Measurements from ENCODE around the gene KDM2A. TPM values are rescaled to one million over a fixed set of nuclear protein-coding genes. Genes with fewer than 3 reads are reported as not detected.
"Not testable (repeated sequence)": the region's sequence is repeated elsewhere in the genome, so short reads cannot be mapped to it uniquely, and the experiment has no call there.

The KDM2A gene
- total RNA-seq, 2 experiments from 2014 or later, result 90.3 to 93.1 TPM

DNA sequence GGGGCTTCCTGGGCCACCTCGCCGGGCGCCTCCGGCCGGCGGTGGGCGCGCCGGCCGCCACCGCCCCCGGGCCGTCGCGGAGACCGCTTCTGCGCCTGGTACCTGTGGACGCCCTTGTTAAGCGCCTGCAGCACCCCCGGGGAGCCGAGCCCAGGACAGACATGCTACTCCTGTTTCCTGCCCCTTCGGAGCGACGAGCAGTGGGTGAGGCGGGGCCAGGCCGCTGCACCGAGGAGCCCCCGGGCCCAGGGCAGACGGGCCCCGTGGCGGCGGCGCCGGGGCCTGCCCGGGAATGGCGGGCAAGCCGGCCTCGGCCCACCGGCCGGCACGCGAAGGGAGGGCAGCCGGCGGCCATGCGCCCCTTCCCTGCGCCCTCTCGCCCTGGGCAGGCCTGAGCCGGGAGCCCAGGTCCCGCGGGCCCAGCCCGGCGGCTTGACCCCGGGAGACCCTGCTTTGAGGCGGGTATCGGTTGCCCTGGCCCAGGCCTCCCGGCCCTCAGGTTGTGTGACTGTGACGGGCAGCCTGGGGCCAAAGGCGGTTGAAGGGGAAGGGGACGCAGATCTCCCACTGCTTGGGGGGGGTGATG is 789 bp upstream of the KDM2A start:
- Mint-ChIP-seq H3K4me3 (peak overlapping the region; percentile 74), H3K27me3 (ENCODE audit: low read depth) (peaks cover 2% of the 10 kb centered on the region), H3K9me3 (ENCODE audit: insufficient read depth) (no peaks in the 10 kb centered on the region), H3K4me1 (ENCODE audit: low read depth) (peaks cover 27% of the 10 kb centered on the region), H3K36me3 (ENCODE audit: low read depth) (peaks cover 27% of the 10 kb centered on the region), H3K27ac (peak overlapping the region; percentile 86)
- POLR2A ChIA-PET, result interaction anchor here (0.9 to 5.5 kb wide), 5 partner anchors 8 to 121 kb away, joined by 3 to 24 read pairs (median 3); no protein-coding TSS in a partner anchor
- ATAC-seq (peak; percentile 36), DNase-seq (peak; percentile 68)
- CTCF ChIA-PET, result interaction anchor here (0.8 to 2.2 kb wide), 7 partner anchors 9 to 227 kb away, joined by 3 to 8 read pairs (median 5); no protein-coding TSS in a partner anchor

- peaks cover 24% of the 10 kb centered on the region for H3K4me1 Mint-ChIP-seq (ENCODE audit: low read depth)
- DNase-seq, result peak; percentile 47
- H3K27ac Mint-ChIP-seq, result peak overlapping the region; percentile 96
- H3K9me3 Mint-ChIP-seq (ENCODE audit: insufficient read depth), result no peaks in the 10 kb centered on the region
- peak overlapping the region; percentile 99 for H3K4me3 Mint-ChIP-seq
- POLR2A ChIA-PET, result interaction anchor here (0.6 to 5.5 kb wide), 3 partner anchors 15 to 120 kb away, joined by 3 to 24 read pairs (median 4); no protein-coding TSS in a partner anchor
- peak; percentile 4 for ATAC-seq
- CTCF ChIA-PET, result interaction anchor here (0.7 to 1.3 kb wide), 9 partner anchors 9 to 225 kb away, joined by 3 to 8 read pairs (median 4); no protein-coding TSS in a partner anchor
- H3K36me3 Mint-ChIP-seq (ENCODE audit: low read depth), result peaks cover 30% of the 10 kb centered on the region
- H3K27me3 Mint-ChIP-seq (ENCODE audit: low read depth), result no peaks in the 10 kb centered on the region
Measured at GRCh38 chr11:67119585-67120391, 725 bp downstream of the KDM2A start.

DNA sequence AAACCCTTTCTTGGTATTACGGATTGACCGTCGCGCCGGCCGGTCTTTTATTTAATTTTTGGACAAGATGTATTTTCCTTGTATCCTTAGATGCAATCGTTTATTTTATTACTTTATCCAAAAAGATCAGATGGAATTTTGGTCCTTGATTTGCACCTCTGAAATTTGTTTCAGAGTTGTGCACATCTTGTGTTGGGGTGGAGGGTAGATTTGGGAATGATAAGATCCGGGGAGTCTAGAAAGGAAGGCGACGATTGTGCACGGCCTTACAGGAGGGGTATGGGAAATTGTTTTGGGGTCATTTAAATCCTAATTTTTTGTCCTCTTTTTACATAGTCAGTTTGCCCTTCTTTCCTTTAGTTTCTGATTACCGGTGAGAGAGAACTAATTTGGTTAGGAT is 1.4 kb downstream of the KDM2A start:
- ChIA-PET CTCF (no interaction called here), POLR2A (interaction anchor here (5.5 kb wide), 1 partner anchor 15 kb away, joined by 24 read pairs; no protein-coding TSS in a partner anchor)
- Mint-ChIP-seq H3K4me1 (ENCODE audit: low read depth) (peaks cover 24% of the 10 kb centered on the region), H3K36me3 (ENCODE audit: low read depth) (peaks cover 34% of the 10 kb centered on the region), H3K27ac (peak overlapping the region; percentile 96), H3K9me3 (ENCODE audit: insufficient read depth) (no peaks in the 10 kb centered on the region), H3K27me3 (ENCODE audit: low read depth) (no peaks in the 10 kb centered on the region), H3K4me3 (peak overlapping the region; percentile 99)
- DNase-seq, result no peak
- ATAC-seq, result no peak

DNA sequence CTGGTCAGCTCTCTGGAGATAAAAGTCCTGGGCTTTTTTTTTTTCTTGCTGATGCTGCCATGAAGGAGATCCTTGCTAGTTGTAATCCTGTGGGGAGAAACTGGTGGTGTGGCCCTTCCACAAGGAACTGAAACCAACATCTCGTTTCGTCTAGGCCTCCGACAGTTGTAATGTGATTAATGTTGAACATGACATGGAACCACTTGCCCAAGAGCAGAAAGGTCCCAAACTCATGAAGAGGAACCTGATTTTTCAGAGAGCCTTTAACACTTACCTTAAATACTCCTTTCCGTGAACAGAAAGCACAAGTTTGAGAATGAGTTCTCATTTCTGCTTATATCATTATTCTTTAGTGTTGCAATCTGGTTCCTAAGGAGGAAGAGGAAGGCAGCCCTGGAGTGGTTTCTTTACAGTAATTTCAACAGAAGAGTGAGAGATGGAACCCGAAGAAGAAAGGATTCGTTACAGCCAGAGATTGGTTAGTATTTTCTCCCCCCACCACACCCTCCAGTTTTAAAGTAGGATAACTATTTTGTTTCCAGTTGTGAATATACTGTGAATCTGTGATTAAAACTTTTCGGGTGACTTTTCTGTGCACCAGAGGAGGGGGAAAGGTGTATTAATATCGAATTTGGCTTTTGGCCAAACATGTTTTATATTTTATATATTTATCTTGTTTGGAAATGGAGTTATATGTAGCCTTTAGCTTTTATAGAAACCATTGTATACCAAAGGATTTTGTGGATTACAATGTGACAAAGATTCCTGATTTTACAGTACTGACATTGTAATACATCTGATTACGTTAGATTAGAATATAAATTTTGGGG is 2.0 kb downstream of the KDM2A start:
- POLR2A ChIA-PET, result interaction anchor here (5.5 kb wide), 1 partner anchor 16 kb away, joined by 24 read pairs; no protein-coding TSS in a partner anchor
- no peak for ATAC-seq
- Mint-ChIP-seq H3K27ac (peak overlapping the region; percentile 96), H3K9me3 (ENCODE audit: insufficient read depth) (no peaks in the 10 kb centered on the region), H3K36me3 (ENCODE audit: low read depth) (peaks cover 35% of the 10 kb centered on the region), H3K4me3 (peak overlapping the region; percentile 99), H3K27me3 (ENCODE audit: low read depth) (no peaks in the 10 kb centered on the region), H3K4me1 (ENCODE audit: low read depth) (peaks cover 24% of the 10 kb centered on the region)
- no peak for DNase-seq
- CTCF ChIA-PET, result interaction anchor here (1.2 kb wide), 1 partner anchor 41 kb away, joined by 6 read pairs; no protein-coding TSS in a partner anchor

GRCh38 chr11:67123801-67124200 is 4.7 kb downstream of the KDM2A start:
- H3K27me3 Mint-ChIP-seq (ENCODE audit: low read depth); POLR2A ChIA-PET; H3K9me3 Mint-ChIP-seq (ENCODE audit: insufficient read depth); ATAC-seq; H3K27ac Mint-ChIP-seq; DNase-seq; CTCF ChIA-PET; H3K4me3 Mint-ChIP-seq: not testable (repeated sequence)
- peaks cover 39% of the 10 kb centered on the region for H3K36me3 Mint-ChIP-seq (ENCODE audit: low read depth)
- peaks cover 17% of the 10 kb centered on the region for H3K4me1 Mint-ChIP-seq (ENCODE audit: low read depth)

DNA sequence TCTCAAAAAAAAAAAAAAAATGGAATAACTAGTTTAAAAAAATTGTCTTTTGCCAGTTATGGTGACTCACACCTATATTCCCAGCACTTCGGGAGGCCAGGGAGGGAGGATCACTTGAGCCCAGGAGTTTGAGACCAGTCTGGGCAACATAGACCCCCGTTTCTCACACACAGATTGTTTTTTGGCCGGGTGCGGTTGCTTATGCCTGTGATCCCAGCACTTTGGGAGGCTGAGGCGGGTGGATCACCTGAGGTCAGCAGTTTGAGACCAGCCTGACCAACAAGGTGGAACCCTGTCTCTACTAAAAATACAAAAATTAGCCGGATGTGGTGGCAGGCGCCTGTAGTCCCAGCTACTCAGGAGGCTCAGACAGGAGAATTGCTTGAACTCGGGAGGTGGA is 7.2 kb downstream of the KDM2A start:
- POLR2A ChIA-PET, result interaction anchor here (0.6 to 1.0 kb wide), 3 partner anchors 8 to 294 kb away, joined by 3 to 5 read pairs (median 5); no protein-coding TSS in a partner anchor
- H3K4me1 Mint-ChIP-seq (ENCODE audit: low read depth), result peaks cover 16% of the 10 kb centered on the region
- H3K36me3 Mint-ChIP-seq (ENCODE audit: low read depth), result peaks cover 38% of the 10 kb centered on the region
- H3K27me3 Mint-ChIP-seq (ENCODE audit: low read depth); H3K27ac Mint-ChIP-seq; H3K9me3 Mint-ChIP-seq (ENCODE audit: insufficient read depth); DNase-seq; H3K4me3 Mint-ChIP-seq; ATAC-seq; CTCF ChIA-PET: not testable (repeated sequence)

- Mint-ChIP-seq H3K4me1 (ENCODE audit: low read depth) (peaks cover 10% of the 10 kb centered on the region), H3K9me3 (ENCODE audit: insufficient read depth) (no peaks in the 10 kb centered on the region), H3K27me3 (ENCODE audit: low read depth) (no peaks in the 10 kb centered on the region), H3K4me3 (no peak overlapping the region), H3K27ac (no peak overlapping the region), H3K36me3 (ENCODE audit: low read depth) (peaks cover 37% of the 10 kb centered on the region)
- CTCF ChIA-PET, result interaction anchor here (0.8 kb wide), 1 partner anchor 40 kb away, joined by 4 read pairs; no protein-coding TSS in a partner anchor
- ATAC-seq, result no peak
- POLR2A ChIA-PET, result interaction anchor here (1.0 kb wide), 1 partner anchor 9 kb away, joined by 3 read pairs; no protein-coding TSS in a partner anchor
- DNase-seq, result no peak
Measured at GRCh38 chr11:67126986-67127385, 7.9 kb downstream of the KDM2A start.

- H3K27me3 Mint-ChIP-seq (ENCODE audit: low read depth); H3K4me1 Mint-ChIP-seq (ENCODE audit: low read depth); H3K27ac Mint-ChIP-seq; CTCF ChIA-PET; H3K4me3 Mint-ChIP-seq; POLR2A ChIA-PET; H3K9me3 Mint-ChIP-seq (ENCODE audit: insufficient read depth); ATAC-seq; DNase-seq: not testable (repeated sequence)
- peaks cover 54% of the 10 kb centered on the region for H3K36me3 Mint-ChIP-seq (ENCODE audit: low read depth)
Measured at GRCh38 chr11:67130861-67131260, 11.8 kb downstream of the KDM2A start.

DNA sequence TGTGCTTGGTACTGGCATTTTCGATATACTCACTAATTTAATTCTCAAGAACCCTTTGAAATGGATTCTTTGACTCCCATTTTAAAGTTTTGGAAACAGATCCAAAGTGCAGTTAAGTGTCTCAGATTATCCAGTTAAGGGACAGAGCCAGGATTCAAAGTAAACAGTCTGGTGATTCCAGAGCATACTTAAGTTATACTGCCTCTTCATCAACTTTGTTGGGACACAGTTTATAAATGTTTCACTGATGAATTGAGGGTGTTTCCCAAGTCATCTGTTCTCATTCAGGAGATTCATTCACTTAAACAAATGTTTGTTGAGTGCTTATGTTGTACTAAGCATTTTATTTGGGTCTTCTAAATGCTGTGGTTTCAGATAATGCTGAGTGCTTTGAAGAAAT is 17.1 kb downstream of the KDM2A start:
- no peaks in the 10 kb centered on the region for H3K27me3 Mint-ChIP-seq (ENCODE audit: low read depth)
- no peak overlapping the region for H3K27ac Mint-ChIP-seq
- H3K4me3 Mint-ChIP-seq, result no peak overlapping the region
- ATAC-seq (no peak), DNase-seq (no peak)
- H3K36me3 Mint-ChIP-seq (ENCODE audit: low read depth), result peaks cover 75% of the 10 kb centered on the region
- no peaks in the 10 kb centered on the region for H3K9me3 Mint-ChIP-seq (ENCODE audit: insufficient read depth)
- POLR2A ChIA-PET, result no interaction called here
- H3K4me1 Mint-ChIP-seq (ENCODE audit: low read depth), result no peaks in the 10 kb centered on the region
- CTCF ChIA-PET, result no interaction called here

GRCh38 chr11:67138922-67139321 is 19.9 kb downstream of the KDM2A start:
- ATAC-seq (no peak), DNase-seq (no peak)
- Mint-ChIP-seq H3K4me1 (ENCODE audit: low read depth) (peaks cover 3% of the 10 kb centered on the region), H3K9me3 (ENCODE audit: insufficient read depth) (no peaks in the 10 kb centered on the region), H3K36me3 (ENCODE audit: low read depth) (peaks cover 65% of the 10 kb centered on the region), H3K27ac (no peak overlapping the region), H3K4me3 (no peak overlapping the region), H3K27me3 (ENCODE audit: low read depth) (no peaks in the 10 kb centered on the region)
- POLR2A ChIA-PET, result no interaction called here
- CTCF ChIA-PET, result interaction anchor here (0.6 to 1.6 kb wide), 2 partner anchors 29 to 45 kb away, joined by 3 read pairs; no protein-coding TSS in a partner anchor

DNA sequence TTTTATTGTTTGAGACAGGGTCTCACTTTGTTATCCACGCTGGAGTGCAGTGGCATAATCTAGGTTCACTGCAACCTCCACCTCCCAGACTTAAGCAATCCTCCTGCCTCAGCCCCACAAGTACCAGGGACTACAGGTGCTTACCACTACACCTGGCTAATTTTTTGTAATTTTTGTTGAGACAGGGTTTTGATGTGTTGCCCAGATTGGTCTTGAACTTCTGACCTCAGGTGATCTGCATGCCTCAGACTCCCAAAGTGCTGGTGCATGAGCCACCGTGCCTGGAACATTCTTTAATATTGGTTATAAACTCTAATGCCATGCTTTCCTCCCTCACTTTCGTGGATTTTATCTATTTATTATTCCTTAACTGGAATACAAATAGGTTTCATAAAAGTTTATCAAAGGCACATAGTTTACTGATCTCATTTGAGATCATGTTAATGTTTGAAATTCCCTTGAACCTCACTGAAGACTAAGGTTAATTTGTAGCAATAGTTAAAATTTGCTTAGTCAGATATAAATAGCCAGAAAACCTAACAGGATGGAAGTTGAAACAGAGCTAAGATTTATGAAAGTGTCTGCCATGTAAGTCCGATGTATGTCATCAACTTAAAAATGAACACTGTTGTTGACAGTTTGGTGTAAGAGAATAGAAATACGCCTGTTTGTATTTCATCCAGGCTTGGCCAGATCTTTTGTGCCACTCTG is 27.6 kb downstream of the KDM2A start:
- peaks cover 3% of the 10 kb centered on the region for H3K4me1 Mint-ChIP-seq (ENCODE audit: low read depth)
- H3K4me3 Mint-ChIP-seq, result no peak overlapping the region
- ATAC-seq, result no peak
- peaks cover 35% of the 10 kb centered on the region for H3K36me3 Mint-ChIP-seq (ENCODE audit: low read depth)
- ChIA-PET POLR2A (no interaction called here), CTCF (interaction anchor here (0.6 to 1.6 kb wide), 2 partner anchors 55 to 65 kb away, joined by 3 to 4 read pairs; no protein-coding TSS in a partner anchor)
- no peak for DNase-seq
- no peaks in the 10 kb centered on the region for H3K9me3 Mint-ChIP-seq (ENCODE audit: insufficient read depth)
- H3K27me3 Mint-ChIP-seq (ENCODE audit: low read depth), result no peaks in the 10 kb centered on the region
- H3K27ac Mint-ChIP-seq, result no peak overlapping the region

All from activated CD8-positive, alpha-beta T cell treated with anti-CD3 and anti-CD28 coated beads, Interleukin-2, amount 10 ng/mL, durations not matched to agents 7 days and 5 days (primary cell).